ENCODE results near the gene MDM4.
"Not testable (repeated sequence)": the region's sequence is repeated elsewhere in the genome, so short reads cannot be mapped to it uniquely, and the experiment has no call there.

MDM4 gene, protein sequence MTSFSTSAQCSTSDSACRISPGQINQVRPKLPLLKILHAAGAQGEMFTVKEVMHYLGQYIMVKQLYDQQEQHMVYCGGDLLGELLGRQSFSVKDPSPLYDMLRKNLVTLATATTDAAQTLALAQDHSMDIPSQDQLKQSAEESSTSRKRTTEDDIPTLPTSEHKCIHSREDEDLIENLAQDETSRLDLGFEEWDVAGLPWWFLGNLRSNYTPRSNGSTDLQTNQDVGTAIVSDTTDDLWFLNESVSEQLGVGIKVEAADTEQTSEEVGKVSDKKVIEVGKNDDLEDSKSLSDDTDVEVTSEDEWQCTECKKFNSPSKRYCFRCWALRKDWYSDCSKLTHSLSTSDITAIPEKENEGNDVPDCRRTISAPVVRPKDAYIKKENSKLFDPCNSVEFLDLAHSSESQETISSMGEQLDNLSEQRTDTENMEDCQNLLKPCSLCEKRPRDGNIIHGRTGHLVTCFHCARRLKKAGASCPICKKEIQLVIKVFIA
- 202 to 297 reads per million in 2 donors for total RNA-seq

DNA sequence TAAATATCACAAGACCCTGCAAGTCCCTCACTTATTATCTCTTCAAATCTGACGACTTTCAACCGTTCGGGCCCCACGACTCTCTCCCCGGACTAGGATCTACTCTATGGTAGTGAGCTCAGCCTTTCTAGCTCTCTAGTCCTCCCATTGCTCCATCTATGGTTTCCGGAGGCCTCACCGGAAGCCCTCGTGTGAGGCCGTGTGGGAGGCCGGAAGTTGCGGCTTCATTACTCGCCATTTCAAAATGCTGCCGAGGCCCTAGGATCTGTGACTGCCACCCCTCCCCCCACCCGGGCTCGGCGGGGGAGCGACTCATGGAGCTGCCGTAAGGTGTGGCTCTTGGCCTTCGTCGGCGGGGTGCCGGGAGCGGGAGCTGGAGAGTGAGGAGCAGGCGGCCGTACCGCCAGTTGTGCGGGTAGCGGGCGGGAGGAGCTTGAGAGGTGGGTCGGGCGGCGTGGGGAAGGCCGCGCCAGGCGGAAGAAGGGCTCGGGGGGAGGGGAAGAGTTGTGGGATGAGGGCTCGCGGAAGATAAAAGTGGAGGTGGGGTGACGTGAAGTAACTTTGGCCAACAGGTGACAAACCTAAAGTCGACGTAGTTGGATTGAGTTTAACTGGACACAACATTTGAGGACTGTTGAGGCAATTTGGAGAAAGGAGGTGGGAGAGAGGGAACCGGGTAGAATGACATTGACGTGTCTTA lies at the start of gene MDM4:
Gene MDM4 (plus strand): TSS at position 227 of the 700 bp plus-strand sequence. CDS start 9,113 bp downstream, outside the sequence.
- peak; percentile 77 for DNase-seq

DNA sequence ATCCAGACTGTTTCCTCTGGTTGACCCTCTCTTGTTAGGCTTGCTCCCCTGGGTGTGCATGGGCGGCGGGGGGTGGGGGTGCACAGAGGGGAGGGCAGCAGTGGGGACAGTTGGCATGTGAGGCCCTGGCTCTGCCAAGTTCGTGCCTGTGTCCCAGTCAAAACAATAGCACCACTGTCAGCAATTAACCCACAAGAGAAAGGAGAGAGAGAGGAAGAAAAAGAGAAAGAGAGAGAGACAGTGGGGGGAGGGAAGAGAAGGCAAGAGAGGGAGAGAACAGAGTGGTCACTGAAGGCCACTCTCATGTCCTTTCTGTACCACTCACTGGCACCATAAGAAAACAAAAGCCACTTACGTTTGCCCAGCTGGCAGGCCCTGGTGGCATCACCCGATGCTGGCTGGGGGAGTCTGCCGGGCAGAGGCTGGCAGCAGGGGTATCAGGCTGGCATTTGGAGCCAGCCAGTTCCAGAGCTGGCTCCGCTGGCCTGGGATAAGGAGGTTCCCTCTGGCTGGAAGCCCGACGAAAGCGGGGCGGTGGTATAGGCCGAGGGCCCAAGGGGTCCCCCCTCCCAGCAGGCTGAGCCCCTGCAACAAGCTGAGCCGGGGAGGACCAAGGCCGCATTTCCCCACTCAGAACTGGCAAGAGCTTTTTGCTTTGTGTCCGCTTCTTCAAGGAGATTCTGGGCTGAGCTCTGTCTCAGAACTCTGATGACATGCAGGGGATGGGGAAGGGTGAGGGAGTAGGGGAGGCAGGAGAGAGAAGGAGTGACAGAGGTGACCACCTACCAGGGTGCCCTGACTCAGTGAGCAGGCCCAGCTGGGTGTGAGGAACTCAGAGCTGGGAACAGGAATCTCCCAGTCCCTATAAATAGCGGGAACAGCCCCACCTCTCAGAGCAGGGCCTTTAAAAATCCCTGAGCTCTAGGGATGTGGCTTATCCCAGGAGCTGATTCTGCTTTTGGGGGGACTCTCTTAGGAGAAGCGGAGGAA lies 49.5 kb upstream of the MDM4 start:
- DNase-seq, result no peak

DNA sequence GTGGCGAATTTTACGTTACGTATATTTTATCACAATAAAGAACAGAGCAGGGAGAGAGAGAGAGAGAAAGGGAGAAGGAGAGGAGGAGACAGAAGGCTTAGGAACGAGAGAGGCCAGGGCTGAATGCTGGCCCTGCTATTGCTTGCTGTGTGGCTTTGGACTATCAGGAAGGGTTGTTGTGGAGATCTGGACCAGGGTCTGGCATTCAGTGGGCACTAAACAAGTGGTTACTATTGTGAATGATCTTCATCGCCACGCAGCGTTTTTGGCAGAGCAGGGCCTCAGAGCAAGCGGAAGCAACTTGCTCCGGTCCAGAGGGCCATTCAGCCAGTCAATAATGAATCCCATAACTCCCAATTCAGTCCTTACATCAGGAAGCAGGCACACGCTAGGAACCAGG lies 48.0 kb upstream of the MDM4 start:
- DNase-seq, result no peak

DNA sequence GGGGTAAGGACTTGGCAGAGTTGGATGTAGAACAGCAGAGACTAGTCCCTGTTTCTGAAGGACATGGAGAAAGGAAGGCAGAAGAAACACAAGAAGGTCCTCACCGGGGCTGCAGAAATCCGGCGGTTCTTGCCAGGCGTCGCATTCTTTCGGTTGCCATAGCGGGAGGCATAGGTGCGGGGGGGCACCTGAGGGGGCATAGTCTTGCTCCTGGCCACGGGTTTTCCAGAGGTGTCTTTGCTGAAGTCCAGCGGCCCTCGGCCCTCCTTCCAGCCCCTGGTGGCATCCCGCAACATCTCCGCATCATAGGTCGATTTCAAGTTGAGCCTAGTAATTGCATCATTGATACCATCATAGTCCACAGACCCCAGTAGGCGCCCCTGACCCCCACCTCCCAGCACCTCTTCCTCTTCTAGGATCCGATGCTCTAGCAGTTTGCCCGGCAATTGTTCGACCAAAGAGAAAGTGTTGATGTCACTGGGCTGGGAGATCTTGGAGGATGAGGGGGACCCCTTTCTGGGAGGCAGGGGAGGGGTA lies 47.4 kb upstream of the MDM4 start:
- no peak for DNase-seq

DNA sequence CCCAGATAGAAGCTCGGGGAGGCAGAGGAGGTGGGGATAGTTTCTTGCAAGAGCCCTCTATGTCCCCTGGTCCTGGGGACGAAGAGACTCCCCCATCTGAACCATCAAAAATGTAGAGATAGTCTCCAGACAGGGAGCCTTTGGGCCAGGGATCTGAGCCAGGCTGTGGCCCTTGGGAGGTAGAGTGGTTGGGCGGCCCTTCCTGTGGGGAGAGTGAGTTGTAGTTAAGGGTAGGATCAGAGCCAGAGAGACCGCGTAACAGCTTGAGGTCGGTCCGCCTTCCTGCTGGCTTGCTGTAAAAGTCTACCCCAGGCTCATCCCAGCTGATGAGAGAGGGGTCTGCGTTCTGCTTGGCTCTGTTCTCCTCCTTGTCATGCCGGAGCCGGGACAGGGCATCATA lies 46.9 kb upstream of the MDM4 start:
- DNase-seq, result no peak

DNA sequence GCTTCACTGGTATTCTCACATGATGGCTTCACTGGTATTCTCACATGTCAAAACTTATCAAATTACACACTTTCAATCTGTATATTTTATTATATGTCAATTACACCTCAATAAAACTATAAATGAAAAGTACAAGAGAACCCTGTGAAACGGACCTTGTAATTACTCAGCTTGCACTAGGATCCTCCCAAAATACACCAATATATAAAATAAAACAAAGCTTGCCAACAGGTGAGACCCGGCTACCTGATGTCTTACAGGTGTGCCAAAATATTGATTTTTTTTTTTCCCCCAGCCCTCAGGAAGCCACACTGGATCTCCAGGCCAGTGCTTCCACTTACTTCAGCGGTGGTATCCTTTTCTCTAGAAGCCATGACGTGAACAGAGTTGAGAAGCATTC lies 44.5 kb upstream of the MDM4 start:
- DNase-seq, result no peak

DNA sequence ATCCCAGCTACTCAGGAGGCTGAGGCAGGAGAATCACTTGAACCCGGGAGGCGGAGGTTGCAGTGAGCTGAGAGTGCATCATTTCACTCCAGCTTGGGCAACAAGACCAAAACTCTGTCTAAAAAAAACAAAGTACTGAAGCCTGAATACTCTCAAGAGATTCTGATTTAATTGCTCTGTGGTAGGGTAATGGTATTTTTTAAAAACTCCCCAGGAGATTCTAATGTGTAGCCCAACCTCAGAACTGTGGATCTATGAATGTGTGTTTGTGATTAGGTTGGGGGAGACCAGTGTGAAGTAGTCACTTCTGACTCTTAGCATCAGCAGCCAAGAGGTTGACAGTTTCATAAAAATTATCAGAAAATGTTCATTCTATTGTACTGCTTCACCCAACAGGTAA lies 43.5 kb upstream of the MDM4 start:
- no peak for DNase-seq

DNA sequence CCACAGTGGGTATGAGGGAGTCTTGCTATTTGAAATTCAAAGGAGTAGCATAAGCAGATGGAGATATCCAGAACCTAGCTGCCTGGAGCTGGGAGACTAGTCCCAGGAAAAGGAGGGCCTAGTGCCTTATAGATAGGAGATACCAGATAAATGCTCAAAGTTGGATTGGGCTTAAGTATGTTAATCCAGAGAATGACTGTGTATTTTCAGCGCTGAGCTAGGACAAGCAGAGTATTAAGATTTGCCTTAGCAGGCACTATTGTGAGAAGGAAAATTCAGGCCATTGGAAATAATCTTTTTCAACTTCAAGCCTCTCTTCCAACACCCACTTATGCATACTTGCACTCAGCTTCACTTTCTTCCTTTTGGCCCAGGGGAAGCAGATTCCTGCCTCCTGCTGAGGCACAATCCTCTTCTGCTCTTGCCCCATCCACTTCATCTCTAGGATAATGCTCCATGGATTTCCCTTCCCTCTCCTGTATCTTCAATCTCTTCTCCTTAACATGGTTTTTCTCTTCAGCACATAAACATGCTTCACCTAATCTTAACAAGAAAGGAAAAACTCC lies 42.7 kb upstream of the MDM4 start:
- DNase-seq, result no peak

DNA sequence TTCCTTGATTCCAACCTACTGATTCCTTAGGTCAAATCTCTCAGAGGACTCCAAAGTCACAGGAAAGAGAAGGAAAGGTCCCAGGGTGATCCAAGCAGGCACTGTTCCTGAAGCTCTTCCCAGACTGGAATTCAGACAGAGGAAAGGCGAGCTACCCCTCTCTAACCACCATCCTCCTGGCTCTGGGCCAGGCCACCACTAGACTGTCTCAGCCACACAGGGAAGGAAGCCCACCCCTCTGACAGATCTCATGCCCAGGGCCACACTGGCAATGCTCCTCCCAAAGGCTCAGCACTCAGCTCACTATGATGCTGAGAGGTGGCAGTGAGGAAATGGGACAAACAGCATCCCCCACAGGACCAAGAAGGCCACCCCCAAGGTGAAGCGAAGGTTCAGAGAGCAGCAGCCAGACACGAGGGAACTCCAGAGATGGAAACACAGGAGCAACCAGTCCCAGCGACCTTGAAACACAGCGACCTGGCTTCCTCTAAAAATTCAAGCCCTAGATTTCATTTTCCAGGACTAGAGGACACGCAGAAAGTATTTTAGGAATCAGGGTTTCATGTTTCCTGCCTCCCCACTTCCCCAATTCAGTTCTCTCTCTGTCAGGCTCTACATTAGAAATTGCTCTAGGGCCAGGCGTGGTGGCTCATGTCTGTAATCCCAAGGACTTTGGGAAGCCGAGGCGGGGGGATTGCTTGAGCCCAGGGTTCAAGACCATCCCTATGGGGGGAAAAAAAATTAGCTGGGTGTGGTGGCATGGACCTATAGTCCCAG lies 40.4 kb upstream of the MDM4 start:
- DNase-seq, result no peak

DNA sequence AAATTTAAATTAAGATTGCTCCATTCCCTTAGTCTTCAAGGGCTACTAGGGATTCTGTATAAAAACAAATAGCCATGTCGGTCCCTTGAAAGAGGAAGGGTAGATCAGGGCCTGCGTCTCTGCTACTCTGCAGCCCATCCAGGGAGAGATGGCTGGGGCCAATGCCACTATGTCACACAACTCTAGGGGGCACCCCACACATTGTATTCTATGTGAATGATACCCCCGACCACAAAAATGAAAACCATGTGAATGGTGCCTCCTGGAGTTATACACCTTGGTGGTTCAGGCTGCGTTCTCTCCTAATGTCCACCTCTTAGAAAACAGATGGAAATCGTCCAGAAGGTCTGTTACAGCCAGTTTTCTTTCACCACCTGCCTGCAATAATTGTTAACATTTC lies 39.6 kb upstream of the MDM4 start:
- no peak for DNase-seq

DNA sequence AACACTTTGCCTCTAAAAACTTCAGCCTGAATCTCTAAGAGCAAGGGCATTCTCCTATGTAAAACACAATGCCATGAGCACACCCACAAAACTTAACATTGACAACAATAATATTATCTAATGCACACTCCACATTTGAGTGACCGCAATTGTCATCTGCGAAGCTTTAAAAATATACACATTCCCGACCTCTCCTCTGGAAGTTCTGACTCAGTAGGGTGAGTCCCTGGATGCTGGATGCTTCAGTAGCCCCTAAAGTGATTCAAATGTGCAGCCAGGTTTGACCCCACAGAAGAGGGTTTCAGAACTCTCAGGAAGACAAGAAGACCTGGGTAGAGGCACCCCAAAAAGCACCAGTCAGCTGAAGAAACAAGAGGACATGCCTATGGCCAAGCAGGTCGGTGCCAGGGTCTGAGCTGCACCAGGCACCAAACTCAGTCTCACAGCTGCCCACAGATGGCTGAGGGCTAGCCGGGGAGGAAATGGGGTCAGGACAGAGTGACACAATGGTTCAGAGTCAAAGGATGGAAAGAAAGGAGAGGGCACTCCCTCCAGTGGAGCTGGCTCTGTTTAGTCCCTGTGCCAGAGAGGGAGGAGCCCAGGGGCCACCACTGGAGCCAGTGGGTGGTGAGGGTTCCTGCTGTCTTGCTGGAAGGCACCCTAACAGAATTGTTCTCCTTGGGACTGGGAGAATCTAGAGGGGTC lies 39.0 kb upstream of the MDM4 start:
- DNase-seq, result no peak

DNA sequence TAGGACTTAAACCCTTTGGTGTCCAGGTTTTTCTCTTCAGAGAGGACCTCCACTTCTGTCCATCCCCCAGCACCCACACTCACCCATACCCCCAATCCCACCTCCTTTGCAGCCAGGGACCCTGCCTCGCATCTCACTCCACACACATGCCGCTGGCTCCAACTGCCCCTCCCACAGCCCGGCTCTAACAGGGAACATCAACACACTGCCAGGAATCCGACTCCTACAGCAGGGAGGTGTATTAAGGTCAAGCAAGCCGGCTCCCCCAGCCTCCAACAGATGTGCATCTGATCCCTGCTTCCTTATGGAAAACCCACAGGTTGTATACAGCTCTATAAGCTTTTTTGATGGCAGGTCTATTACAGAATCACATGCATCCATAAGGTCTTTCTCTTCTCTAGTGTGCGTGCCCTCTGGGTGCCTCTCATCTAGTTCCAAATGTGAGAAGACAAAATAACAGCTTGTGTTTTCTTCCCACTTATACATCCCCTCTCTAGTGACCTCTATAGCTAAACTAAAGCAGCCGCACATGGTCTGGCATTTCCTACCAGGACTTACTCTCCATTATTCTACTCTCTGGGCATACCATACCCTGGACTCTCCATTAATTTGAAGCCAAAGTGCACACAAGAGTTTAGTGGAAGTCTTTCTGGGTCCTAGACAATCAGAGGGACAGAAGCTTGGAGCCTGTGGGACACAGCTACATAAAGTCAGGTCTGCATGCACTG lies 37.9 kb upstream of the MDM4 start:
- DNase-seq, result no peak

DNA sequence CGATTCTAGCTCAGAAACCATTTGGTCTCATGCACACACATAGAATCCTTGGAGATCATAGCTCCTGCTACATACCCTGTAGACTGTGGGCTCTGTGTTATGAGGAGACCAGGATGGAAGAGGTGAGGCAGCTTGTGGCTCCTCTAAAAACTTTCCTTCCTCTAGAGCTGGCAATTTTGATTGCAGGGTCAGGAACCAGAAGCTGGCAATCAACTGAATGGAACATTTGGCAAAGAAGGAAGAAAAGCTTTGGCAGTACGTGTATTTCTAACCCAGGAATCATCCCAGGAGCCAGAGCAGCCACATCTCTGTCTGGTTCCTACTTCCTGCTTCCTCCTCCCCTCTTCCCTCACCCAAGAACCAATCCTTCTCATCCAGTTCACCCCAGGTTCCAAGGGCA lies 37.3 kb upstream of the MDM4 start:
- DNase-seq, result no peak

DNA sequence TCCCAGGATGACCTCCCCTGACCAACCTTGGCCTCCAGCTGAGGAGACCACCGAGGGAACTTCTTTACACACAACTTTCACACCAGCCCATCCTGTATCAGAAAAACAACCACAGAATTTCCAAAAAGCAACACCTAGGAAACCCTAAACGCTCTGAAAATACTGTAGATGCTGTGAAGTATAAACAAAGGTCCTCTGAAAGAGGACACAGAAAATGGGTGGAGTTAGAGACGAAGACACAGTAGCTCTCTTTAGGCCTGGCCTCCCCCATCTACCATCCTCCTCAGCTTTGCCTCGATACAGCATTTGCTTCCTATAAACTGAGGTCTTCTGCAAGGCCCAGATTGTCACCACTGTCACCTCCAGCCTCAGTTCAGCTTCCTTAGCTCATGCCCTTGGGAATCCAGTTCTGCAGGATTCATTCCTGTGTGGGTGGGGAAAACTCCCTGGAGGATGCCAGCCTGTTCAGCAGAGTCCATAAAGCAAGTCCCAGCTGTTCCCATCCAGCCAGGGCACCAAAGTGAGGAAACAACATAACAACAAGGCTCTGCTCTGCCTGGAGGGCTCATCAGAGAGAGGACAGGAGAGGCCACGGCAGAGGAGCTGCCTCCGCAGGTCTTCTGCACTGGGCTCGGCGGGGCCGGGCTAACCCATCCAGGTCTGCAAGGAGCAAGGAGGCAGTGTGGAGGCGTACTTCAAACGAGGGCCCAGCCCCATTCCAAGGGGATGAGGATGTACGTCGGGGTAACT lies 36.6 kb upstream of the MDM4 start:
- no peak for DNase-seq

DNA sequence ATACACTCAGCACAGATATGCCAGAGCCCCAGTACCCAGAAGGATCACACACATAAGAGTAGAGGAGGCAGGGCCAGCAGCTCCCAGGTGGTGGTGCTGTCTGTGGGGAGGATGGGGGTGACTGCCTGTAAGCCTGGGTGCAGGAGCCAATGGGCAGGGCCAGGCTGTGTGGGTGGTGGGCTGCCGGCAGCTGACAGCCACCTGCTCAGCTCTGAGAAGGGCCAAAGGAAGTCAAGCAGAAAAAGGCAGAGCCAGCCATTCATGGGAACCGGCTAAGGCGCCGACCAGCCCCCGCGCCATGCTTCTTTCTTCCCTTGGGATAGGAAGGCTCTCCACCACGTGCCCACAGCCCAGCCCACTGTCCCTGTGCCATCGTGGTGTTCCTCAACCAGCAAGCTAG lies 35.7 kb upstream of the MDM4 start:
- no peak for DNase-seq

DNA sequence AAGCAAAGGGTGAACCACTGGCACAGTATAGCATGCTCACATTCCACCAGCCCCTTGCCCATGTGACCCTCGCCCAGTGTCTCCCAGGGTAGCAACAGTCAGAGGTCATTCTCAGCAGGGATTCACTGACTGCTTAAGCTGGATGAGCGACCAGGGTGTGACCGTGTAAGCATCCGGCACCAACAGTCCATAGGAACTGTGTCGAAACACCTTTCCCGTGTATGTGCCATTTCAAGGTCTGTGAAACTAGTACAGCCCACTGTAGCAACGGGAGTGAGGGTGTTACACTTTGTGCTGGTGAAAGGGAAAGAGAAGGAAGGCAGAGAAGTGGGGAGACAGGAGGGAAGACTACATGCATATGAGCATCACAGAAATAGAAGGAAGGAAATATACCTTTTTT lies 32.4 kb upstream of the MDM4 start:
- no peak for DNase-seq

DNA sequence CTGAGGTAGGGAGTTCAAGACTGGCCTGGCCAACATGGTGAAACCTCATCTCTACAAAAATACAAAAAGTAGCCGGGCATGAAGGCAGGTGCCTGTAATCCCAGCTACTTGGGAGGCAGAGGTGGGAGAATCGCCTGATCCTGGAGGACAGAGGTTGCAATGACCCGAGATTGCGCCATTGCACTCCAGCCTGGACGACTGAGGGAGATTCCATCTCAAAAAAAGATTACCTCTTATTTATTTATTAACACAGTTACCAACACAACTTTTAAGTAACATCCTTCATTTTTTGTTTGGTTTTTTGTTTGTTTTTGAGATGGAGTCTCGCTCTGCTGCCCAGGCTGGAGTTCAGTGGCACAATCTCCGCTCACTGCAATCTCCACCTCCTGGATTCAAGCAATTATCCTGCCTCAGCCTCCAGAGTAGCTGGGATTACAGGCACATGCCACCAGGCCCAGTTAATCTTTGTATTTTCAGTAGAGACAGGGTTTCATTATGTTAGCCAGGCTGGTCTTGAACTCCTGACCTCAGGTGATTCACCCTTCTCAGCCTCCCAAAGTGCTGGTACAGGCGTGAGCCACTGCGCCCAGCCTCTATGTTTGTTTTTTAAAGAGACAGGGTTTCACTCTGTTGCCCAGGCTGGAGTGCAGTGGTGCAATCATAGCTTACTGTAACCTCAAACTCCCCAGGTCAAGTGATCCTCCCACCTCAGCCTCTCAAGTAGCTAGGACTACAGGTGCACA lies 29.5 kb upstream of the MDM4 start:
- not testable (repeated sequence) for DNase-seq

DNA sequence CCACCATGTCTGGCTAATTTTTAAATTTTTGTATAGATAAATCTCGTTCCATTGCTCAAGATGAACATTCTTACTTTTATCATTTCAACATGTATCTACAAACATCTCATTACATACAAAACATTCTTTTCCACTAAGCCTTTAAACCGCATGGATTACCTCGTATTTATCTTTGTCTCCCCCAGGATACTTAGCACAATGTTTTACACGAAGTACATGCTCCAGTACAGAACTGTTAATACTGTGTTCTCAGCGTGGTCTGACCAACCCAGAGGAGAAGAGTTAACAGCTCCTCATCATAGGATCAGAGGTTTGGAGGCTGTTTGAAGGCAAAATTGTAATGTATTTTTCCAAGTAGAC lies 29.0 kb upstream of the MDM4 start:
- no peak for DNase-seq

DNA sequence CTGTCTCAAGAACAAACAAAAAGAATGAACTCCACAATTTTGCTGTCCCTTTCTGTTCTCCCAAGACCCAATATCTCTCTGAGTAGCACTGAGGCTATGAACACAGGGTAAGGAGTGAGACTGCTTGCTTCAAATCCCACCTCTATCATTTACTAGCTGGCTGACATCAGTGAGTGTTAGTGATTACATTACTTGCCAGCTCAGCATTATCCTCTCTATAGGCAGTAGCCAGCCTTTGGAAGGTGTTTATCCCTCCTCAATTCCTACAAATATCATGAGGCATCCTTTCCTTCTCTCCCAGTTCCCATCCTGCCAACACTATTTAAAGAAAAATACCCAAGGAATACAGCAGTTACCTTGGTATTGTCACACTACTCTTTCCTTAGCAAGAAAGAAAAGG lies 24.6 kb upstream of the MDM4 start:
- DNase-seq, result no peak

Data from activated gamma-delta T cell (primary cell).